CD1c-positive myeloid dendritic cell (primary cell): ENCODE results near the gene VILL.
"Not testable (repeated sequence)": the region's sequence is repeated elsewhere in the genome, so short reads cannot be mapped to it uniquely, and the experiment has no call there.

Experiments used
- DNase-seq: peaks from one replicate; pipeline ENCODE4 v3.0.0-alpha.2; 2016; ENCODE audit errors: extremely low spot score

Gene VILL

DNA sequence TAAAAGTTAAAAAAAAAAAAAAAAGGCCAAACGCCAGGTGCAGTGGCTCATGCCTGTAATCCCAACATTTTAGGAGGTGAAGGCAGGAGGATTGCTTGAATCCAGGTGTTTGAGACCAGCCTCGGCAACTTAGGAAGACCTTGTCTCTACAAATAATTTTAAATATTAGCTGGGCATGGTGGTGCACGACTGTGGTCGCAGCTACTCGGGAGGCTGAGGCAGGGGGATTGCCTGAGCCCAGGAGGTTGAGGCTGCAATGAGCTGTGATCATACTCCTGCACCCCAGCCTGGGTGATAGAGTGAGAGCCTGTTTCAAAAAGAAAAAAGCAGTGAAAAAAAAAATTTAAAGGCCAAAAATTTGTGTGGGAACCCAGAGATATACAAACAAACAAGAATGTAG is 45.7 kb downstream of the VILL start:
- no peak for DNase-seq

DNA sequence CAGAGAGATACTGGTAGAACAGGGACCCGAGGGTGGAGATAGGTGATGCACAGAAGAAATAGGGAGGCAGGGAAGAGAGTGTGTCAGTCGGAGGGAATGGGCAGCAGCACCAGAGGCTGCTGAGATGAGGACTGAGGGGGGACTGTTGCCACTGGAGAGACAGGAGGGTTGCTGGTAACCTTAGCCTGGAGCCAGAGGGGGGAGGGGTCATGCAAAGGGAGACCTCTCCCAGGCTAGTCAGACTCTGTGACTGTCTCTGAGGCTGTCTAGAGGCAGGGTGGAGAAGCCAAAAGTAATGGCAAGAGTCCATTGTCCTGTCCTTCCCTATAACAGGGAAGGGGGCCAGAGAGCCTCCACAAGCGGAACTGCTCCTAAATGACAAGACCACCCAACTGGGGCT is 46.3 kb downstream of the VILL start:
- DNase-seq: no peak

DNA sequence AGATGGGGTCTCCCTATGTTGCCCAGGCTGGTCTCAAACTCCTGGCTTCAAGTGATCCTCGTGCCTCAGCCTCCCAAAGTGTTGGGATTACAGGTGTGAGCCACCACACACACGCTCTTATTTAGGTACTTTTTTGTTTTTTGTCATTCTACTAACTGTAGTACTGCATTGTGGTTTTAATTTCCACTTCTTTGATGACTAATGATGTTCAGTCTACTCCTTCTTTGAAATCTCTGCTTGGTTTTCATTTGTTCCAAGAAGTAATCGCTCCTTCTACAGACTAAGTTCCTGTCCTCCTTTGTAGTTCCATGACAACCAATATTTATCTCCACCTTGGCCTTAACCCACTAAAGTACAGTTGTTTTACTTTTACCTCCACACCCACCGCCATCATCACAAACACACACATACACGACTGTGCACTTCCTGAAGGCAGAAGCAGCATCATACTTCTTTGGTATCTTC is 47.9 kb downstream of the VILL start:
- peak; percentile 10 for DNase-seq

DNA sequence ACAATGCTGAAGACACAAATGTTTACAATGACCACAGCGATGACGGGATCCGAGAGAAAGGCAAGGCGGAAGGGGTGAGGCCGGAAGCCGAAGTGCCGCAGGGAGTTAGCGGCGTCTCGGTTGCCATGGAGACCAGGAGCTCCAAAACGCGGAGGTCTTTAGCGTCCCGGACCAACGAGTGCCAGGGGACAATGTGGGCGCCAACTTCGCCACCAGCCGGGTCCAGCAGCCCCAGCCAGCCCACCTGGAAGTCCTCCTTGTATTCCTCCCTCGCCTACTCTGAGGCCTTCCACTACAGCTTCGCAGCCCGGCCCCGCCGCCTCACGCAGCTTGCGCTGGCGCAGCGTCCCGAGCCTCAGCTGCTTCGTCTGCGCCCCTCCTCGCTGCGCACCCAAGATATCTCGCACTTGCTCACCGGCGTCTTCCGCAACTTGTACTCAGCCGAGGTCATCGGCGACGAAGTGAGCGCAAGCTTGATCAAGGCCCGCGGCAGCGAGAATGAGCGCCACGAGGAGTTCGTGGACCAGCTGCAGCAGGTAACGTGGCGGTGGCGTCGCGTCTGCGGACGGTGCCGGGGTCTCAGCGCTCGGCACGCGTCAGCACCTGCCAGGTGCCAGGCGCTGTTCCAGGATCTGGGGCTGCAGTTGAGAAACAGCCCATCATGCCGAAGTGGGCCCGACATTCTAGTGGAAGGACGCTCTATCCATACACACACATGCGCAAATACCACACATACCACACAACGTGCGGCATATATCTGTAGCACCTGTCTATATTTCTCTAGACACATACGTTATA is 48.7 kb downstream of the VILL start, which contains the start of gene DLEC1:
TSS of gene DLEC1 (plus strand) at position 108 of the 798 bp plus-strand sequence. CDS start at position 126, 18 bp downstream.
- DNase-seq: peak; percentile 79

DNA sequence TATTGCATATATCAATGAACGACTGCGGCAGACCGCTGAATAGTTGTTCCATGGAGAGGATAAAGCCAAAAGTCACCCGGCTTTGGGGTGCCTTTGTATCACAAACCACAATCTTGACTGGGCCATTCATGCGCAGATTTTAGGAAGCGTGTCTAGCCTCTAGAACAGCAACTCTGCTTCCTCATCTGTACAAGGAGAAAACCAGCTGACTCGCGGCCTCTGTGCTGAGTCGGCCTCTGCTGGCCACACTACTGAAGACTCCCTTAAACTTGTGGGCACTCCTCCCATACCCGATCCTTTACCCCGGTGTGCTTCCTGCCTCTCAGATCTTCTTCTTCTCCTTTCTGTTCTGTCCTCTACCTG is 49.3 kb downstream of the VILL start:
- peak; percentile 81 for DNase-seq

DNA sequence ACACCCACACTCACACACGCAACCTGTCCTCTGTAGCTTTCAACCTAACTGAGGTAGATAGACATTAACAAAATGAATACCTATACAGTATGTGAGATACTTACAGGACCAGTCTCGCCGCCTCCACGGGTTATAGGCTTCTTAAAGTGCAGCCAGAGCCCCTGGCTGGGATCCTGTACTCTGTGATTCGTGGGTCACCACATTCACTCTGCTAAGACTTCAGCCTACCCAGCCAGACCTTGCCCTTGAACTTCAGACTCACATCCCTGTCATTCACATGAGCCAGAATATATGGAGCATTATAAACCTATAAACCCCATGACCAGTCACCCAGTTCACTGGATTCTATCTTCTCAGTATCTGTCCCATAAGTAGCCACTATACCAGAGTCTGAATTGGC is 49.8 kb downstream of the VILL start:
- no peak for DNase-seq

DNA sequence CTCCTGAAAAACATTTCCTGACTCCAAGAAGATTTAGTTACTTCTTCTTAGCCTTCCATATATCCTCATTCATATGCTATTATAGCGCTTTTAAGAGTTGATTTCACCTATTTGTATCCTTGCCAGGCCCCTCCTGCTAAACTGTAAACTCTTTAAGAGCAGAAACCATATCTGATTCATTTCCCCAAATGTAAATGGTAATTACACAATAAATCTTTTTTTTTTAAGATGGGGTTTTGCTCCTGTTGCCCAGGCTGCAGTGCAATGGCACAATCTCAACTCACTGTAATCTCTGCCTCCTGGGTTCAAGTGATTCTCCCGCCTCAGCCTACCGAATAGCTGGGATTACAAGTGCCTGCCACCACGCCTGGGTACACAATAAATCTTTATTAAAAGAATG is 52.9 kb downstream of the VILL start:
- peak; percentile 11 for DNase-seq

DNA sequence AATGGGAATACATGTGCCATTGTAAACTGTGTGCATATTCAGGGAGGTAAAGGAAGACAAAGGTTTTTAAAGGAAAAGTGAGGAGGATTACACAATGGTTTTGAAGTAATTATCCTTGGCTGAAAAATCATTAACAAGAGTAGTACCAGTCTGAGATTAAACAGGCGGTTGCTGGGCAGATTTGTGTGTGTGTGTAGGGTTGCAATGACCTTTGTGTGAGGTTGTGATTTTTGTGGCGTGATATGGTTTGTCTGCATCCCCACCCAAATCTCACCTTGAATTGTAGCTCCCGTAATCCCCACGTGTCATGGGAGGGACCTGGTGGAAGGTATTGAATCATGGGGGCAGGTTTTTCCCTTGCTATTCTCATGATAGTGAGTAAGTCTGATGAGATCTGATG is 55.4 kb downstream of the VILL start:
- DNase-seq: no peak

DNA sequence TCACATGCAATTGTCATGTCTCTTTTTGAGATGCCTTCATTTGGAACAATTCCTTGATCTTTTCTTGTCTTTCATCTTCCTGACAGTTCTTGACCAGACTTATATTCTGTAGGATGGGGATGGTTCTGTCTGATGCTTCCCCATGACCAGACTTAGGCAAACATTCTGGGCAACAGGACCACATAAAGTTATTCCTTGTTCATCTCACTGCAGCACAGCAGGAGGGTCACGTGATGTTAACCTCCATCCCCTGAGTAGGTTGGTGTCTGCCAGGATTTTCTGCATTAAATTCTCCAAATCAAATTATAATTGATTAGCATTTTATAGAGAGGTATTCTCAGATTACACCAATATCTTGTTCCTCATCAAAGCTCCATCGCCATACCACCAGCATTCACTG is 56.2 kb downstream of the VILL start:
- no peak for DNase-seq

DNA sequence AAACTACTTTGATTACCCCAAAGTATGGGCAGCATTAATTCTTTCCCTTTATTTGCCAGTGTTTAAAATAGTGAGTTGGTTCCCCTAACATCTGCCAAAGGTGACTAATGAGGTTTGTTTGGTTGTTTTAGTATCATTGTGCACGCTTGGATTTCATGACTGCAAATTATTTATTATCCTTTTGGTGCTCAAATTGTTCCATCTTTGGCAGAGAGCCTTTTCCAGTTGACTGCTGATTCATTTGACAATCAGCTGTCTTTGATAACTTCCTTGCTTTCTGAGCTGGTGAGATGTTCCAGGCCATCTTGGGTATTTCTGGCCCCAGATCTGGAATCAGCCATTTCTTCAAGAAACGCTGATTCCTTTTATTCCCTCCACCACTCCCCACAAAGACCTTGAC is 57.3 kb downstream of the VILL start:
- DNase-seq: no peak

DNA sequence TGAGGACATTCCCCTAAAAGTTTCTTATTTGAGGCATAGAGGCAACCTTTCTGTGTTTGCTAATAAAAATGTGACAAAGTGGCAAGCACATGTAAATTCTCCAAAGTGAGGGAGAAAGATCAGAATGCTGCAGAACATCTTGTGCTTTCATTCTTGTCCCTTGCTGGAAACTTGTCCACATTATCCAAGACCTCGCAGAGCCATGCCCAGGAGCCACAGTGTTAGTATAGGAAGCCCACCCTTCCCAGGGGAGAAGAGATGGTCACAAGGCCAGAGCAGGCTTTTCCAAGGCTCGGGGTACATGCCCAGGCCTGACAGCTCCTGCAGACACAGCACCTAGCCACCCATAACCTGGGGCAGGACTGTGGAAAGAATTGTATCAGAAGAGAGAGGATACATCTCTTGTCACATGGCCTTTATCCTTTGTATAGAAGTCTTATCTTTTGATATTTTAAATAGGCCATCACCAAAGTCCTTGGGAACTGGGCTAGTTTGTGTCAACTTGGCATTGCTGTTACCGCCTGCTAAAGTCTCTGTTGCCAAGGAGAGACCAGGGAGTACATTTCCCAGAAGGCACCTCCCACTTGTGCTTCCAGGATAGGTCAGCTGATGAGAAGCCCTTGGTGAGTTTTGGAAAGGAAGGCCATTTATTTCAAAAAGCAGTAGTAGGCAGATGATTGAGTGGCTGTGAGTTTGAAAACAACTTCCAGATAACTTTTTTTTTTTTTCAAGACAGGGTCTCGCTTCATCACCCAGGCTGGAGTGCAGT is 59.0 kb downstream of the VILL start:
- DNase-seq: no peak

DNA sequence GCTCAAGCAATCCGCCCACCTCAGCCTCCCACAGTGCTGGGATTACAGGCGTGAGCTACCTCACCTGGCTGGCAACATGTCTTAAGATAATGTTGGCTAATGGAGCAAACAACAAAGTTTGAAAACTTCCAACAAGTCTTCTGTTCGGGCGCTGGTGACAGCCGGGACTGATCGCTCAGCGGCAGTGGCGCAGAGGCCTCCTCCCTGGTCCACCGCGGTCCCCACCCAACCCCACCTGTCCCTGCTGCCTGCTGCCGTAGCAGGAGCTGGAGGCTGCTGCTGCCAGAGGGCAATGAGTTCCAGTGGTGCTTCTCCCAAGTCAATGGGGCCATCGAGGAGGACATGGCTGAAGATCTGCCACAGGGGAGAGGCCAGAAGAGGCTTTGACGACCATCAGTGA is 60.5 kb downstream of the VILL start:
- no peak for DNase-seq

DNA sequence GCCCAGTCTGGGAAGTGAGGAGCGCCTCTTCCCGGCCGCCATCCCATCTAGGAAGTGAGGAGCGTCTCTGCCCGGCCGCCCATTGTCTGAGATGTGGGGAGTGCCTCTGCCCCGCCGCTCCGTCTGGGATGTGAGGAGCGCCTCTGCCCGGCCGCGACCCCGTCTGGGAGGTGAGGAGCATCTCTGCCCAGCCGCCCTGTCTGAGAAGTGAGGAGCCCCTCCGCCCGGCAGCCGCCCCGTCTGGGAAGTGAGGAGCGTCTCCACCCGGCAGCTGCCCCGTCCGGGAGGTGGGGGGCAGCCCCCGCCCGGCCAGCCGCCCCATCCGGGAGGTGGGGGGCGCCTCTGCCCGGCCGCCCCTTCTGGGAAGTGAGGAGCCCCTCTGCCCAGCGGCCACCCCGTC is 62.7 kb downstream of the VILL start:
- not testable (repeated sequence) for DNase-seq

DNA sequence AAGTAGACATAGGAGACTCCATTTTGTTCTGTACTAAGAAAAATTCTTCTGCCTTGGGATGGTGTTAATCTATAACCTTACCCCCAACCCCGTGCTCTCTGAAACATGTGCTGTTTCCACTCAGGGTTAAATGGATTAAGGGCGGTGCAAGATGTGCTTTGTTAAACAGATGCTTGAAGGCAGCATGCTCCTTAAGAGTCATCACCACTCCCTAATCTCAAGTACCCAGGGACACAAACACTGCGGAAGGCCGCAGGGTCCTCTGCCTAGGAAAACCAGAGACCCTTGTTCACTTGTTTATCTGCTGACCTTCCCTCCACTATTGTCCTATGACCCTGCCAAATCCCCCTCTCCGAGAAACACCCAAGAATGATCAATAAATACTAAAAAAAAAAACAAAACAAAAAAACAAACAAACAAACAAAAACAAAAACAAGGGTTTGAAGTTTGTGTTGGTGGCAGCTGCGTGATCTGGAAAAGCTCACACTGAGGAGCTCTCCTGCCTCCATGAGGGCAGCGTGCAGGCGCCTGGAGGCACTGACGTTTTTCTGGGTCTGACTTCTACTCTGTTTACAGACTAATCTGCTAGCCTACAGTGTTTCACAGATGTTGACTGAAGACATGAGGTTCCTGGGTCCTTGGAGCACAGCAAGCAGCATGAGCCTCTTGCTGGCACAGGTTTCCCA is 63.4 kb downstream of the VILL start:
- not testable (repeated sequence) for DNase-seq

DNA sequence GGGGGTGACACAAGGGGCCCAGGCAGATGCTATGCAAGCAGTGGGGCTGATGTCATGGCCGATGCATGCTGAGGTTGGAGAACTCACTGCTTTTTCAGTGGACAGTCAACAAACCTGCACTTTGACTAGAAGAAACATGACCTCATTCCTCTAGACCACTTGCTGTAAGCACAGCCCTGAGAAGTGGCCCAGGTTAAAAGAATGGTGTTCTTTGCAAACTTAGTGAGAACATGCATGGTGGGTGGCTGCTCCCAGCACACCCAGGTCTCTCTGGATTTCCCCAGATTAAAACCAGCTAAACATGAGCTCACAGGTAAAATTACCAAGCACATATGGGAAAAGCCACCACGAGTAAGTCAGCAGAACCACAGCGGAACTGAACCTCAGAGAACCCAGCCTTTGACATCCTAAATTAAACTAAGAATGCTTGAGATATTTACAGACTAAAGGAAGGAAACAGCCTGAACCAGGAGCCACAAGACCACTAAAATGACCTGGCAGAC is 64.0 kb downstream of the VILL start:
- DNase-seq: no peak
